22Rv1 (cell line): ENCODE data around the gene FAM50B.

Experiments
- H3K27ac ChIP-seq: fragments of 450-650 bp; 2 replicates; pipeline ENCODE4 v1.5.1; 2017
- ZFX ChIP-seq: fragments of 450-650 bp; IDR thresholded peaks from 2 replicates; pipeline ENCODE4 v1.6.1; 2017; ENCODE audit warnings: antibody characterized with exemption, borderline replicate concordance
- TF ChIP-seq, protein P1 (sequence below): fragments of 450-650 bp; IDR thresholded peaks from 2 replicates; pipeline ENCODE4 v1.5.1; 2017; ENCODE audit warnings: mild to moderate bottlenecking

FAM50B gene

GRCh38 chr6:3875486-3875885 lies 26.3 kb downstream of the FAM50B start:
- H3K27ac ChIP-seq = no peak overlapping the region
- no peak for TF ChIP-seq ZFX
- TF ChIP-seq, protein P1, sequence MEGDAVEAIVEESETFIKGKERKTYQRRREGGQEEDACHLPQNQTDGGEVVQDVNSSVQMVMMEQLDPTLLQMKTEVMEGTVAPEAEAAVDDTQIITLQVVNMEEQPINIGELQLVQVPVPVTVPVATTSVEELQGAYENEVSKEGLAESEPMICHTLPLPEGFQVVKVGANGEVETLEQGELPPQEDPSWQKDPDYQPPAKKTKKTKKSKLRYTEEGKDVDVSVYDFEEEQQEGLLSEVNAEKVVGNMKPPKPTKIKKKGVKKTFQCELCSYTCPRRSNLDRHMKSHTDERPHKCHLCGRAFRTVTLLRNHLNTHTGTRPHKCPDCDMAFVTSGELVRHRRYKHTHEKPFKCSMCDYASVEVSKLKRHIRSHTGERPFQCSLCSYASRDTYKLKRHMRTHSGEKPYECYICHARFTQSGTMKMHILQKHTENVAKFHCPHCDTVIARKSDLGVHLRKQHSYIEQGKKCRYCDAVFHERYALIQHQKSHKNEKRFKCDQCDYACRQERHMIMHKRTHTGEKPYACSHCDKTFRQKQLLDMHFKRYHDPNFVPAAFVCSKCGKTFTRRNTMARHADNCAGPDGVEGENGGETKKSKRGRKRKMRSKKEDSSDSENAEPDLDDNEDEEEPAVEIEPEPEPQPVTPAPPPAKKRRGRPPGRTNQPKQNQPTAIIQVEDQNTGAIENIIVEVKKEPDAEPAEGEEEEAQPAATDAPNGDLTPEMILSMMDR = no peak

- H3K27ac ChIP-seq = no peak overlapping the region
- TF ChIP-seq ZFX = no peak
- TF ChIP-seq, protein P1 = no peak
Measured at GRCh38 chr6:3876101-3876500, 26.9 kb downstream of the FAM50B start.

GRCh38 chr6:3876866-3877265 lies 27.7 kb downstream of the FAM50B start:
- TF ChIP-seq, protein P1 = no peak
- no peak for TF ChIP-seq ZFX
- no peak overlapping the region for H3K27ac ChIP-seq

DNA sequence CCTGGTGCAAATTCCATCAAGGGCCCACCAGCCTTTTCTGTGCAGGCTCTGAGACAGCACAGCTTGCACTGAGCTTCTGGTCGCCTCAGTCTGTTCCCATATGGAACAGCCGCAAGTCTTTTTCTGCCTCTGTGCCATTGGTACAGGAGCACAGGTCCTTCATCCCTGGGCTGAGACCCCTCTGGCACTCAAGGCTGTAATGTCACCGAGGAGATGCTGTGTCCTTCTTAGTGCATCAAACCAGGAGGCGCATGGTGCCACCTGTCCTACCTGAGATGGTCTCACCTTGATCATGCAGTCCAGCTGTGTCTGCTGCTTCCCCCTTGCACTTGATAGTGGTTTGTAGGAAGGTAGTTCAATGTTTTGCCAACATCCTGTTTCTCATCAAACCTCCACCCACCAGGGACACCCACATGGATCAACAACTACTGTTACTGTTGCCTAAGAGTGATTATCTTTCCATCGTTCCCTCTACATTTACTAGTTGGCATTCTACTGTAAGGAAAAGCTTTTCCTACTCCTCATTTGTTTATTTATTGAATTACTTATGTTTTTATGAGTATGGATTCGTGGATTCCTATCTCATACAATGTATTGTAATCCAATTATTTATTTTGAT lies 29.0 kb downstream of the FAM50B start:
- TF ChIP-seq, protein P1 = no peak
- no peak for TF ChIP-seq ZFX
- H3K27ac ChIP-seq = no peak overlapping the region

GRCh38 chr6:3879194-3879952 lies 30.2 kb downstream of the FAM50B start:
- H3K27ac ChIP-seq = no peak overlapping the region
- TF ChIP-seq, protein P1 = no peak
- TF ChIP-seq ZFX = no peak

GRCh38 chr6:3881711-3882421 lies 32.7 kb downstream of the FAM50B start:
- no peak overlapping the region for H3K27ac ChIP-seq
- no peak for TF ChIP-seq ZFX
- TF ChIP-seq, protein P1 = no peak

- no peak overlapping the region for H3K27ac ChIP-seq
- TF ChIP-seq, protein P1 = no peak
- no peak for TF ChIP-seq ZFX
Measured at GRCh38 chr6:3882431-3882830, 33.3 kb downstream of the FAM50B start.
